HK-2 (cell line): Measurements from ENCODE around the gene RIPOR3.
"Not testable (repeated sequence)": the region's sequence is repeated elsewhere in the genome, so short reads cannot be mapped to it uniquely, and the experiment has no call there.

Experiments used
- DNase-seq: peaks from one replicate; pipeline ENCODE4 v3.0.0-alpha.2; 2018; ENCODE audit not compliant: unreplicated experiment

Gene RIPOR3

DNA sequence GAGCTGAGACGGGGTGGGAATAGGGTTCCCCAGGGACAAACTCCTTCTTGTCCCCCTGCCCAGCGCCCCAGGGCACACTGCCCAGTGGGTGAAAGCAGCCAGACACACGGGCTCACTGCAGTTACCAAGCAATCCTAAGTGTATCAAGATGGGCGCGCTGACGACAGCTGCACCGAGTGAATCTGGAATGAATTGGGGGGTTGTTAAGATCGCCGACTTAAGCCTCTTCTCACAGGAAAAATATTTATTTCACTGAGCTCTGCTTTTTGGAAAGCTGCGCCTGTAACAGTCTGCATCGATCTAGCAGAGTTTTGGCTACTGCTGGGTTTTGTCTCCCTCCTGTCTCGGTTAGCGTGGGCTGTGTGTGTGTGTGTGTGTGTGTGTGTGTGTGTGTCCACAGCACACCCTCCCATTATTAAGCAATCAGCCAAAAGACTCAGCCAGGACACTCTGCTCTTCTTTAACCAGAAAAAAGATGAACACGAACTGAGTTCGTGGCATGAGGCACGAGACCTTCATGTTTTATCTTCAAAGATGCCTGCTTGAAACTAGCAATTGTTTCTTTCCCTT, 35.9 kb downstream of the RIPOR3 start:
- no peak for DNase-seq

DNA sequence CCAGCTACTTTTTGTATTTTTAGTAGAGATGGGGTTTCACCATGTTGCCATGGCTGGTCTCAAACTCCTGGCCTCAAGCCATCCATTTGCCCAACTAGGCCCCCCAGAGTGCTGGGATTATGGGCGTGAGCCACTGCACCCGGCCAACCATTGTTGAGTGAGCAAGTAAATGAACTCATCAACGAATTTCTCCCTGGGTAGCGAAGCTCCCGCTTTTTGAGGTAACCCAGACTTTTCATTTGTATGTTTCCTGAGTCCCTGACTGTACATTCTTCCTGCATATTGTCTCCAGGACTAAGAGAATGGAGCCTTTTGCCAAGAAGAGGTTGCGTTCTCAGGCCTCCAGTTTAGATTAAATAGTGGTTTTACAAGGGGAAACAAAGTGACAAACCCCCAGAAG, 36.4 kb downstream of the RIPOR3 start:
- DNase-seq = no peak

DNA sequence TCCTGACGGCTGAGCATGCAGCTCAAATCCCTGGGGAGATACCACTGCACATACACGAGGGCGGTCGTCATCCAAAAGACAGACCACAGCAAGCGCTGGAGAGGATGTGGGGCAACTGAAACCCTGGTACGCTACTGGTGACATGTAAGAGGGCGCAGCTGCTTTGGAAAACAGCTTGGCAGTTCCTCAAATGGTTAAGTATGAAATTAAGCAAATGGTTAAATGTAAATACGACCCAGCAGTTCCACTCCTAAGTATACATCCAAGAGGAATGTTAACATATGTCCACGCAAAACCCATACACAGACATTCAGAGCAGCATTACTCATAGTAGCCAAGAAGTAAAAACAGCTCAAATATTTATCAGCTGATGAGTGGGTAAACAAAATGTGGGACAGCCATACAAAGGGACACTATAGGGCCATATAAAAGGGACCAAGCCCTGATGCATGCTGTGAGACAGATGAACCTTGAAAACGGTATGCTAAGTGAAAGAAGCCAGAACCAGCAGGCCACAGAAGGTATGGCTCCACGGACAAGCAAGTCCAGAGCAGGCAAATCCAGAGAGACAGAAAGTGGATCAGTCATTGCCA, 38.5 kb downstream of the RIPOR3 start:
- DNase-seq = no peak

DNA sequence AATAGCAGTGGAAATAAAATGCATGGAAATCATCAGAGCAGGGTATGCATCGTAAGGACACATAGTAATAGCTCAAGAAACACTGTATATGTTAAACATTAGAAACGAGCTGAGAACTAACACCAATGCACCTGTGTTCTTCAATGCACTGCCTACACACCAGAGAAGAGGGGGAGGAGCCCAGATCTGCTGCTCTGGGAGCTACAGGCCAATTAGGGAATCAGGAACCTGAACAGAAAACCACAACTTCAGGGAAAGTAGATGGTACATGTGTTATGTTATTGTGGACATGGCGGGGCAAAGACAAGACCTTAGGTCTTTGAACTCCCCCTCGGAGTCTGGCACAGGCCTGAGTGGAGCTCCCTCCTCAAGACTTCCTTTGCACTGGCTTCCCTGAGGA, 39.7 kb downstream of the RIPOR3 start:
- no peak for DNase-seq

DNA sequence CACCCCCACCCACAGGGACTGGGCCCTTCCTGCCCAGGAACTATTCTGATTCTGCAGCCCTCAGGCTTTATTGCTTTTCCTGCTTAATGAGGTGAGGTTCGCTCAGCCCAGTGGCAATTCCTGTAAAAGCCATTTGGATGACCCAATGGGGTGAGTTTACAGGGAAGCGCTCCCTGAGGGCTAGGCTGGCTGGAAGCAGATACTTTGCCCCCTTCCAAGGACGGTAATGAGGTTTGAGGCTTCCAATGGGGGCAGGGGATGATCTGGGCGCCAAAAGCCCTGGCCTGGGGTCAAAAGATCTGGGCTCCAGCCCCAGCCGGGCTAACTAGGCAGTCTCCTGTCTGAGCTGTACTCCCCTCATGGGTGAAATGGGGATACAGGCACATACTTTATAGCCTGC, 41.8 kb downstream of the RIPOR3 start:
- DNase-seq = no peak

DNA sequence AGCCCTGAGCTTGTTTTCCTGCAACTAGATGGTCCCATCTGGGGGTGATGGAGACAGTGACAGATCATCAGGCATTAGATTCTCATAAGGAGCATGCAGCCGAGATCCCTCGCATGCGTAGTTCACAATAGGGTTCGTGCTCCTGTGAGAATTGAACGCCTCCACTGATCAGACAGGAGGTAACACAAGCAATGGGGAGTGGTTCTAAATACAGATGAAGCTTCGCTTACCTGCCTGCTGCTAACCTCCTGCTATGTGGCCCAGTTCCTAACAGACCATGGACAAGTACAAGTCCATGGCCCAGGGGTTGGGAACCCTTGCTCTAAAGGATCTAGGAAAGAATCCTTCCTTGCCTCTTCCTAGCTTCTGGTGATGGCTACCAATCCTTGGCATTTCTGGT, 42.7 kb downstream of the RIPOR3 start:
- DNase-seq = no peak

DNA sequence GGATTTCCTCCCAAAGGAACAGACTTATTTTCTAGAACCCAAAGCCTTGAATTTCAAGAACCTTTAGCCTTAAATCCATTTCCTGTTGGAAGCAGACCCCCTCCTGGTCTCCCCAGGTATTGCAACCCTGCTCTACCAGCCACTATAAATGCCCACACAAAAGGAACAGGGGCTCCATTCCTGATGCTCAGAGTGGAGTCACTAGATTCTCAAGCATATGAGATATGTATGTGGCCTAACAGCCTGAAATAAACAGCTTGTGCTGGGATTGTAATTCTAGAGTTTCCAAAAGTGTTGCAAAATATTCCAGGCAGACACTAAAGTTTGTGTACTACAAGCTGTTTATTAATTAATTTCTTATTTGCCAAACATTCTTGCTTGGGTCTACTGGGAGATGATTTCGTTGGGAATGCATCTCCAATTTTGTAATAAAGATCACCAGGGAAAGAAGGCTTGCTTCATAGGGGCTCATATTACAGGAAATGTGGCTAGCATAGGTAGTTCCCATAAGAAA, 44.8 kb downstream of the RIPOR3 start:
- no peak for DNase-seq

DNA sequence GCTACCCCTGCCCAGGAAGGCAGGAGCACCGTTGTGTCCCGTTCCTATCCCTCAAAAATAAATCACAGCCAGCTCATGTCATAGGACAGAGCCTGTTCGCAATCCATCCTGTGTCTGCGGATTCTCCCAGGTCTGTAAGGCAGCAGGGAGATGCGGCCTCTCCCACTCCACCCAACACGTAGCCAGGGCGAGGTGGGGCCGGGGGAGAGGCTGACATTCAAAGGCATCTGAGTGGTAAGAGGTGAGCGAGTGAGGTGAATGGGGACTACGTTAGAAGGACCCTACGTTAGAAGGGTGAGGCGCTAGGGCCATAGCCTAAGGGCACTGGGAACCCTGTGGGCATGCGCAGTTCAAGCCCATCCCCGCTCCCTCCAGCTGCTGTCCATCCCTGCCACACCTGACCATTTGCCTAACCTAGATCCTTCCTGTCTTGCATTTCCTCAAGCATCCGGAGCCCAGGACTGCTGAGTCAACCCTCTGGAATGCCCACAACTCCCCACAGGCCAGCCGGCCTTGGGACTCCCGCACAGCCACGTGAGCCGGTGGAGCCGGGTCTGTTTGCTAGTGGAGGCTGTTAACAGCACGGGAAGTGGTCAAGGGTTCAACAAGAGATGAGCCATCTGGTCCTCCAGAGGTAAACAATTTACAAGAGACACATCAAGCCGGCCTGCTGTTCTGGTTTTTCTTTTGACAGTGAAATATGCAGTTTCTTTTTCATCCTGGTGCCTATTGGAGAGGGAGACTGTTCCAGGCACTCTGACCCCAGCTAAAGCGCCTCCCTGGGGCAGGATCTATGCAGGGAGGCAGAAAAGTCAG, 45.9 kb downstream of the RIPOR3 start:
- DNase-seq = peak; percentile 100

DNA sequence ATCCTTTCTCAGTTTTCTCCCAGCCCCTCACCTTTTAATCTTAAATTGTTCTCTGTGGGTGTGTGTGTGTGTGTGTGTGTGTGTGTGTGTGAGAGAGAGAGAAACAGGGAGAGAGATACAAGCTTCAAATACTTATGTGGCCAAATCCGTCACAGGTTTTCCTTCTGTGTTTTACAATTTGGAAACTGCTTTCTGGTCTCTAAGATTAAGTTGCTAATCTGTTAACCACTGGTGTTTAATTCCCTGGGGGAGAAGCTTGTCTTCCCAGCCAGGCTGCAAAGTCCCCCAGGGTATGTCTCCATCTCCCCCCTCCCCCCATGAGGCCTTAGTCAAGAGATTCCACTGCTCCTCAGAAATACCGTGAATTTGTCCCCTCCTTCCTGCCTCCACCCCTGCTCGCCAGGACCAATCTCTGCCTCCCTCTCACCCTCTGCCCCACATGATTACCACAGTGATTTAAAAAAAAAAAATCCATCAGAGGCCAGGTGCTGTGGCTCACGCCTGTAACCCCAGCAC, 49.0 kb downstream of the RIPOR3 start:
- no peak for DNase-seq

DNA sequence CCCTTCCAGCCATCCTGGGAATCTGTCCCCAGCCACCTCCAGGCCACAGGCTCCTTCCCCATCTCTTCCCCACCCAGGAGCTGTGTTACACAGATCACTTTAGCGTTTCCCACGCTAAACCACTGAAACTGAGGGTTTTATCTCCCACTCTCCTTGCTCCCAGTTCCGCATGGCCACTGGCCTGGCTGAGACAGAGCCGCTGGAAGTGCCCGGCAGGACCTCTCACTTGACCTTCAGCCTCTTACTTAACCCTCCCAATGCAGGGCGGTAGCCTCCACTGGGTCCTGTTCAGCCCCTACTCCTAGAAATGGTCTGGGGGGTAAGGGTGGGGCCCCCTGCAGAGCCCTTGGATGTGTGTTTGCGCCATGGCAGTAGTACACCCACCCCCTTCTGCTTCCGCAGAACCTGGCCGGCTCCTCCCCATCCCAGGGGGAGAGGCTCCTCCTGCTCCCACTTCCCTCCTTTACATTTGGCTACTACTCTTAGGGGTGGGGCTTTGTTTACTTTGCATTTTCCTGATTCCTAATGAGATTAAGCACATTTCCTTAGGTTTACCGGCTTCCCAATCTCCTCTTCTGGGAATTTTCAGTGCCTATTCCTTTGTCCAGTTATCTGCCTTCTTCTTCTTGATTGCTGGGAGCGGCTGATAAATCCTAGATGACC, 49.6 kb downstream of the RIPOR3 start:
- not testable (repeated sequence) for DNase-seq

DNA sequence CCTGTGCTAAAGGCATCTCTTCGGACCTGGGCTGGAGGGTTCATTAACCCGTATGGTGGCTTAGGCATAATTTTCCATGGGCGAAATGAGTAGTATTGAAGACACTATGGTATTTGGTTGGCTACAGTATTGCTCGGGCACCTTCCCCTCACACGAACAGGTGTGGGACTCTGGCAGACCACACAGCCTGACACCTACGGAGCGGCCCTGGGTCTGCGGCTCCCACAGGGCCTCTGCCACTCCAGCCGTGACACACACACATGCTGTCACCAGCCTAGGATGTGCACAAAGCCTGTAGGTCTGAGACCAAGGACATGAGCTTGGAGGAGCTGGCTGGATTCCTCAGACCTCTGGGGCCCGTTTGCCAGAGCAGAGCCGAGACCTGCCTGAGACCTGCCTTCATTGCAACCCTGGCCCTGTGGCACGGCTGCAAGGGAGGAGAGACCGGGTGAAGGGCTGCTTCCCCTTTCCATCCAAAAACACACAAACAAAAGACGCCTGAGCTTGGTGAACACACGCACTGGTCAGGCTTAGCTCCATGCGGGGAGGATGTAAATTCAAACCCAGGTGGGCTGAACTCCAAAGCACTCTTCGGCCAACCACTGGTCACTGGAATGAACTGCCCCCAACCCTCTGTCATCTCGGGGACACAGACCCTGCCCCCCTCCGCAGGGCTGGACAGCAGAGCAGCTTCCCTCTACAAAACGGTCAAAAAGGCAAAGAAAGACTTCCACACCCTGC, 51.2 kb downstream of the RIPOR3 start:
- DNase-seq = not testable (repeated sequence)

DNA sequence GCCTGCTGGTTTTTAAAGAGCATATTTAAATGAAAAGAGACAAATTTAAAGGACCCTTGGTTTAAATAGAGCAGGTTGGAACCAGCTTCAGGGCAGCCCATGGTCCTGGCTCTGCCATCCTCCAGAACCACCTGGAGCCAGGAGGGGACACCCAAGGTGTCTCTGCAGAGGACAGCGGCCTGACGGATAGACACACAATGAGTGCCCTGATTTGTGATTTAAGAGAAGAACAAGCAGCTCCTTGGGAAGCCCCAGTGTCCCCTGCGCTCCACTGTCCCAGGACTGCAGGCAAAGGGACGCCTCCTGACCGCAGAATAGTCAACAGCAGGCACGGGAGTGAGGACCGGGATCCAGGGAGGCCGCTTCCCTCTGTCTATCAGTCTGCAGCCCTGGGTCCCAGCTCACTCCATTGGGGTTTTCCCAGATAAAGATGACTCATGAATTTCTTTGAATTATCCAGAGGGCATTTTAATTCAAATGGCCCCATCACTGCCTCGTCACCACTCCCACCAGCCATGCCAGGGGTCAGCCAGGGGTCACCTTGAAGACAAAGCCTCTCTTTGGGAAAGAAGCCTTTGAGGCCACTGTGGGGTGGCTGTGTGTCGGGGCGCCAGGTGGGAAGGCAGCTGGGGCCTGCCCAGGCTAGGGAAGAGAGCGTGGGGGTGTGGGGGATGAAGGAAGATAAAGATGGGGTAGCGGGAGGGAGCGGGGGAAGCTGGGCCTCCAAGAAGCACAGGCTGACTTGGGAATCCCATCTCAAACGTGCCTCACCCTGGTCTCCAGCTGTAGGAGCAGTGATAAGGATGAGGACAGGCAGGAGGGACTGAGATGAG, 53.1 kb downstream of the RIPOR3 start:
- peak; percentile 68 for DNase-seq

DNA sequence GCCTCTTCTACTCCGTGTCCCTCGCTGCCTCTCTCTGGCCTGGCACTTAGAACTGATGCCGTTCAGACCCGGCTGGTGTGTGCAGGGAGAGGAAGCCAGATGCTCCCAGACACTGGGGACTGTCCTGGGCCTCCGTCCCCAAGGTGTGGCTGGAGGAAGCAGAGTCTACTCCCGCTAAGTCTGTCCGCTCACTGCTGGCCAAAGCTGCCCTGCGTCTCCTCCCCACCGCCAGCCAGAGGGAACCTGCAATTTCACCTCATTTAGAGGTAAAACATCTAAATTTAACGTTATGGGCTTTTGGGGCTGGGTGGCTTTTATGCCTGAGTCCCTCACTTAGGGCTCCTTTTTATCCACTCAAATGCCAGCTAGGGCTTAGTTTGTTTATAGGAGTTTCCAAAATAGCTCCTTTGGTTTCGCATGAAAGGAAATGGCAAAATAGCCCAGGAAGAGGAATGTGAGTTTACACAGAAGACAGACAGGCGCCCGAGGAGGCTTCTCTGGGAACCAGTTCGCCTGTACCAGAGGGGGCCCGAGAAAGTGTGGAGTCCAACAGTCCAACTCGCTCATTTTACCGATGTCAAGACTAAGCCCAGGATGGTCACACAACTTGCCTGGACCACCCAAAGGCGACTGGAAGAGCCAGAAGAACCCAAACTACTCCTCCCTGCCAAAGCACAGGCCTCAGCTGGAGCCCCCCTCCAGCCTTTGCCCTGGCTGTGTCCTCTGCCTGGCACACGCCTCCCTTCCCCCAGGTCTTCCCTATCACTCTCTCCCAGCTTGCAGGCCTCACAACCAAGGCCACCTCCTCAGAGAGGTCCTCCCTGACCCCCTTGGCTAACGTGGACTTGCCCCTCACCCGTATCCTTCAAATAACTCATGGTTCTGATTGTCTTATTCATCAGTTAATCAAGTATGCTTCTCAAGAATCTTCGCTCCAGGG, 54.5 kb downstream of the RIPOR3 start:
- DNase-seq = no peak

DNA sequence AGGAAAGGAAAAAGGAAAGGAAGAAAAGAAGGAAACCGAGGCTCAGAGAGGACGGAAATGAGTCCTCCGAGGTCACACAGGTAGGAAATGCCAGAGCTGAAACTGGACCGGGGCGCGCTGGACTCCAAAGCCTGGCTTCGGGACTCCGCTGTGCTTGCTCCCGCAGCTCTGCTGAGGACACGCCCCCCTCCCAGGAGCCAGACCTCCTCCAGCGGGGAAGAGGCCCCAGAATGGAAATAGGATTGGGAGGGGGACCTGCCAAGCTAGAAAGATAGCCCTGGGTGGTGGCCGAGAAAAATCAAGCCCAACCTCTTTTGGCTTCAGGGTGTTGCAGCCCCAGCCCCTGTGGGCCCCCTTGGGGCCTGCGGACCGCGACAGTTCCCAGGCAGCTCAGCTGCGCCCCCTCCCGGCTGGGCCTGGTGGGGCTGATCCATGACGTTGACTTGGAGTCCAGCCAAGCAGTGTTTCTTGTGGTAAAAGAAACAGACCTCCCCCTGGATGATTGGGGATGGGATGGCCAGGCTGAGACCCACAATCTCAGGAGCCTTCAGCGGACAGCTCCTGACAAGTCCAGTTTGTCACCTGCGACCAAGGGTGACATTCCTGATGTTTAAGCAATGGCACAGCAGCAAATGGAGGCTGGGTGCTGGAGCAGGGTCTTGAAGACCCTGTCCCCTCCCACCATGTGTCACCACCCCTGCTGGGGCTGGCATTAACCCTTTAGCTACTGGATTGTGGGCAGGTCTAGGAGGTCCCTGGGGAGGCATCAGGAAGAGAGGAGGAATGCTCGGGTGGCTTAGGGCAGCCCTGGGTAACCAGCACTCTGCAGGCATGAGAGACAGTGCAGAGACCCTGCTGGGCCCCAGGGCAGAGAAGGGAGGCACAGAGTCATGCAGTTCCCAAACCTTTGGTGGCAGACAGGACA, 55.4 kb downstream of the RIPOR3 start:
- DNase-seq = peak; percentile 89

DNA sequence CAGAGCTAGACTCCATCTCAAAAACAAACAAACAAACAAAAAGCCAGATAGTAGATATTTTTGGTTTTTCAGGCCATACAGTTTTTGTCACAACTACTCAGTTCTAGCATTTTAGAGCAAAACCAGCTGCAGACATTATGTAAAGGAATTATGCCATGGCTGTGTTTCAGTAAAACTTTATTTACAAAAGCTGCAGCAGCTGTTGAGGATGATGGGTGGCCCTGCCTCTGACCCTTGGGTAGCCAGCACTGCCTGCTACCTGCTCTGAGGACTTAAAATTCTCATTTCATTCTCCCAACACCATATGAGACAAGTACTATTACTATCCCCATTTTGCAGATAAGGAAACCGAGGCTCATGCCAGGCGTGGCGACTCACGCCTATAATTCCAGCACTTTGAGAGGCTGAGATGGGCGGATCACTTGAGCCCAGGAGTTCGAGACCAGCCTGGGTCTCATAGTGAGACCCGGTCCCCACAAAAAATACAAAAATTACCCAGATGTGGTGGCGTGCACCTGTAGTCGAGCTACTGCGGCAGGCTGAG, 56.3 kb downstream of the RIPOR3 start:
- DNase-seq = no peak

DNA sequence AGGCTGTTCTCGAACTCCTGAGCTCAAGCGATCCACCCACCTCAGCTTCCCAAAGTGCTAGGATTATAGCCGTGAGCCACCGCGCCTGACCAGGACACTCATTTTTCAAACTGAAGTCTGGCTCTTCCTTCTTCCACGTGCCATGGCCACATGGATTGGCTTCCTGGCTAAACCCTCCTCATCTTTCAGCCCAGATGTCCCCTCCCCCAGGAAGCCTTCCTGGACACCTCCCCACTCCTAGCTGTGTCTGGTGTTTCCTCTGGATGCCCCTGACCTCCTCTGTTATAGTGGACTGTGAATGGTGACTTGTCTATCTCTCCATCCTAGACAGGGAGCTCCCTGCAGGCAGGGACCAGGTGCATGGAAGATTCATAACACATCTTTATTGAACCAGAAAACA, 57.2 kb downstream of the RIPOR3 start:
- no peak for DNase-seq

DNA sequence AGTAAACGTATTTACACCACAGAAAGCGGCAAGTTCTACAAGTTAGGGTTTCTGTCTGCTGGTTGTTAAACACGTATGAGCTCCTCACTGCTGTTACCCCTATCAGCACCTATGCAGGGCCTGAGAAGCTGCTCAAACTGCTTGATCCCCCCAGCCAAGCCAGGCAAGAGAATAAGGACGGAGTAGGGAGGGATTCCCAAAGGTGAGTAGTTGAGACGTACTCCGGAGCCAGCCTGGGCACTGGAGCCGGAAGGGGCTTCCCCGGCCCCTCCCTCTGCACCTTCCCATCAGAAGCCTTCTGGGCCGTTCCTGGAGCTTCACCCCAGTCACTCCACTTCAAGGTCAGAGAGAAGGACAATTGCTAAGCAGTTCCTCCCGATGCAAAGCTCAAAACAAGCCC, 58.0 kb downstream of the RIPOR3 start:
- DNase-seq = no peak

DNA sequence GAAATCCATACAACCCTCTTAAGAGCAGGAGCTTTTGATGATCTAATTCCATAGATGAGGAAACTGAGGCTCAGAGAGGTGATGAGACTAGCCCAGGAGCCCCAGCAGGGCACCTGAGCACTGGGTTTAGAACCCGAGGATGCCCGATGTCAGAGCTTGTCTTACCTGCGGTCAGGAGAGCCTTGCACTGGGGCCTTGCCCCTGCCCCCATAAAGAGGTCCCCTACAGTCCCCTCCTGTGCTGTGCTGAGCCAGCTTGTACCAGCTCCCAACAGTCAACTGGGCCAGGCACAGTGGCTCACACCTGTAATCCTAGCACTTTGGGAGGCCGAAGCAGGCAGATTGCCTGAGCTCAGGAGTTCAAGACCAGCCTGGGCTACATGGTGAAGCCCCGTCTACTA, 58.6 kb downstream of the RIPOR3 start:
- DNase-seq = no peak
